ENCODE measurements around the gene AJAP1. TPM values are rescaled to one million over a fixed set of nuclear protein-coding genes. Genes with fewer than 3 reads are reported as not detected.

Gene AJAP1
- total and polyA plus RNA-seq, 2 of the 8 experiments (the other 6 are each of a cell fraction or from before 2014, with no cell fraction given) = 1.9 to 6.2 TPM

- TF ChIP-seq ASH2L (IDR thresholded peaks at IDR 0.05; ENCODE audit: low read length) = no peak
- TF ChIP-seq EP300 (IDR thresholded peaks at IDR 0.05; ENCODE audit: borderline replicate concordance in 1 of 2, low read depth in 2 of 2, low read length in 2 of 2) = no peak
- Histone ChIP-seq H2AFZ (ENCODE audit: low read length) (no peak overlapping the region), H2BK15ac (ENCODE audit: low read length) (no peak overlapping the region), H4K5ac (ENCODE audit: insufficient read length, low read depth, low read length) (no peak overlapping the region), H3K14ac (ENCODE audit: insufficient read length) (no peak overlapping the region), H3K9me3 (ENCODE audit: insufficient read depth in 2 of 2, low read depth in 1 of 2, low read length in 1 of 2) (no peaks in the 10 kb centered on the region; a peak in 1 of 4 replicates), H3K4ac (replicated peaks; ENCODE audit: insufficient read length, low read depth, low read length) (no peak overlapping the region), H3K56ac (replicated peaks; ENCODE audit: insufficient read length, low read depth, low read length) (no peak overlapping the region), H3K23me2 (ENCODE audit: low read depth, low read length) (peaks cover 5% of the 10 kb centered on the region), H3K4me2 (ENCODE audit: insufficient read depth in 1 of 2, low read depth in 2 of 2, low read length in 2 of 2) (no peak overlapping the region), H2BK120ac (replicated peaks; ENCODE audit: low read depth, low read length) (no peak overlapping the region), H2BK20ac (ENCODE audit: low read length) (no peak overlapping the region), H4K91ac (replicated peaks; ENCODE audit: insufficient read length, low read length) (no peak overlapping the region), H3K23ac (ENCODE audit: insufficient read length) (no peak overlapping the region), H4K8ac (ENCODE audit: extremely low read depth, insufficient read depth, low read length) (no peak overlapping the region), H3K9ac (replicated peaks in 1 of 4; ENCODE audit: extremely low read depth in 1 of 4, low read depth in 3 of 4, low read length in 3 of 4) (no peak overlapping the region), H3K18ac (ENCODE audit: extremely low read depth, low read length) (no peak overlapping the region), H4K20me1 (replicated peaks in 1 of 2; ENCODE audit: control insufficient read depth in 1 of 2, insufficient read depth in 2 of 2, low read length in 2 of 2) (peaks cover 0 to 3% of the 10 kb centered on the region in 2 experiments), H3K36me3 (ENCODE audit: control insufficient read depth in 2 of 4, insufficient read depth in 4 of 4, low read length in 3 of 4) (no peaks in the 10 kb centered on the region), H3K4me3 (ENCODE audit: extremely low read depth in 1 of 4, insufficient read depth in 2 of 4, low read depth in 3 of 4, low read length in 4 of 4) (no peak overlapping the region), H3K27ac (ENCODE audit: low read depth, low read length) (no peak overlapping the region), H2BK12ac (ENCODE audit: low read depth, low read length) (no peak overlapping the region), H2BK5ac (ENCODE audit: low read depth, low read length) (no peak overlapping the region), H3K79me1 (ENCODE audit: low read depth, low read length) (no peaks in the 10 kb centered on the region; the same call in 1 of the 2 replicates), H2AK5ac (ENCODE audit: low read depth, low read length) (0 out of 2 replicates have a peak overlapping the region, but pooled peaks have one; percentile 44), H3K27me3 (replicated peaks in 1 of 4; ENCODE audit: control insufficient read depth in 3 of 4, extremely low read depth in 1 of 4, insufficient read depth in 3 of 4, low read length in 3 of 4) (peaks cover 0 to 3% (median 0%) of the 10 kb centered on the region in 4 experiments; a peak in 1 of 7 replicates), H3K4me1 (replicated peaks in 1 of 4; ENCODE audit: control insufficient read depth in 3 of 4, insufficient read depth in 4 of 4, low read length in 3 of 4) (peaks cover 0 to 2% (median 1%) of the 10 kb centered on the region in 4 experiments; a peak in 5 of 7 replicates), H3K79me2 (ENCODE audit: control insufficient read depth in 1 of 2, insufficient read depth in 2 of 2, low read length in 2 of 2) (no peaks in the 10 kb centered on the region)
- 91% methylated on average over 7 of the region's 7 CpGs; no CpG with 5 or more reads in 1 of the 2 experiments for WGBS, 2 experiments (ENCODE audit: extremely low coverage in 1 of 2, insufficient coverage in 1 of 2, insufficient read length in 1 of 2, insufficient replicate concordance in 2 of 2, low coverage in 1 of 2, low lambda C conversion rate in 2 of 2, missing lambda C conversion rate in 1 of 2)
- DNase-seq (ENCODE audit: low read depth in 1 of 2, low spot score in 2 of 2) = no peak
- FAIRE-seq = no peak
- ChIA-PET POLR2A (ENCODE audit: partially characterized antibody) (no interaction called here), CTCF (ENCODE audit: partially characterized antibody) (interaction anchor here (1.2 kb wide), 1 partner anchor 68 kb away, joined by 4 read pairs; no protein-coding TSS in a partner anchor)
Measured at GRCh38 chr1:4762146-4762545, 107.7 kb downstream of the AJAP1 start.

All from H1 (cell line).